Fibroblast of skin of right biceps (primary cell): ENCODE results near the gene LRP1B.

Experiments
- DNase-seq: peaks from one replicate; pipeline ENCODE4 v3.0.0-alpha.2; 2013

The LRP1B gene

GRCh38 chr2:141946016-141946415 lies 184.8 kb downstream of the LRP1B start:
- DNase-seq = no peak

- DNase-seq = no peak
These were observed 186.9 kb downstream of the LRP1B start for GRCh38 chr2:141943918-141944317.

GRCh38 chr2:141942006-141942789 lies 188.6 kb downstream of the LRP1B start:
- no peak for DNase-seq

GRCh38 chr2:141941210-141941714 lies 189.6 kb downstream of the LRP1B start:
- DNase-seq = no peak

GRCh38 chr2:141940709-141941108 lies 190.1 kb downstream of the LRP1B start:
- DNase-seq = no peak

GRCh38 chr2:141933226-141933625 lies 197.6 kb downstream of the LRP1B start:
- DNase-seq = no peak

GRCh38 chr2:141932261-141932660 lies 198.6 kb downstream of the LRP1B start:
- no peak for DNase-seq

GRCh38 chr2:141931797-141932196 lies 199.0 kb downstream of the LRP1B start:
- DNase-seq = no peak

- DNase-seq = no peak
These were observed 200.0 kb downstream of the LRP1B start for GRCh38 chr2:141930803-141931202.

- DNase-seq = peak; percentile 28
These were observed 201.2 kb downstream of the LRP1B start for GRCh38 chr2:141929331-141930252.

- no peak for DNase-seq
These were observed 202.3 kb downstream of the LRP1B start for GRCh38 chr2:141928476-141928875.

- peak; percentile 55 for DNase-seq
These were observed 203.3 kb downstream of the LRP1B start for GRCh38 chr2:141927536-141927935.

- DNase-seq = no peak
These were observed 205.3 kb downstream of the LRP1B start for GRCh38 chr2:141925511-141925910.

- peak; percentile 76 for DNase-seq
These were observed 207.2 kb downstream of the LRP1B start for GRCh38 chr2:141923657-141924056.

GRCh38 chr2:141911485-141912066 lies 219.2 kb downstream of the LRP1B start:
- DNase-seq = peak; percentile 25

GRCh38 chr2:141906678-141907077 lies 224.1 kb downstream of the LRP1B start:
- DNase-seq = no peak

- DNase-seq = no peak
These were observed 230.0 kb downstream of the LRP1B start for GRCh38 chr2:141900826-141901225.

GRCh38 chr2:141899740-141900139 lies 231.1 kb downstream of the LRP1B start:
- no peak for DNase-seq

- no peak for DNase-seq
These were observed 241.0 kb downstream of the LRP1B start for GRCh38 chr2:141889788-141890187.

GRCh38 chr2:141888987-141889555 lies 241.7 kb downstream of the LRP1B start:
- no peak for DNase-seq

- no peak for DNase-seq
These were observed 243.5 kb downstream of the LRP1B start for GRCh38 chr2:141887363-141887762.

GRCh38 chr2:141878016-141878415 lies 252.8 kb downstream of the LRP1B start:
- no peak for DNase-seq
